NCI-H187 (cell line): ENCODE data around the gene OXER1.
"Not testable (repeated sequence)": the region's sequence is repeated elsewhere in the genome, so short reads cannot be mapped to it uniquely, and the experiment has no call there.

Experiments used
- DNase-seq, 2 experiments: peaks; one replicate each; lab custom pipeline; 2025; lab: John Stamatoyannopoulos, UW

Gene OXER1

DNA sequence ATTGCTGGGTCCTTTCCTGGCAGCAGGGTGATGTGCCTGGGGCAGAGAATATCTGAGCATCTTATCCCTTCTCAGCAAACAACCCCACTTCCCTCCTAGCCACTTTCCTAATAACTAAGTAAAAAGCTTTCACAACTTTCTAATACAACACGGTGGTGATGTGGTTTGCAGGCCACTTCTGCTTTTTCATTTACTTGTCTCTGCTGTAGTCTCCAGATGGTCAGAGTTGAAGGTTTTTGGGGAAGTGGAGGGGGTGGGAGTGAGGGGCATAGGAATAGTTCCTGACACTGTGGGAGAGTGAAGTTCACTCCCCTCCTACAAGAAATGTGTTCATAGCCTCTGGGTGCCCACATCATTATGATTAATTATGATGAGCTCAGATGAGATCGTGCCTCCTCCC, 11.6 kb downstream of the OXER1 start:
- DNase-seq, result no peak

DNA sequence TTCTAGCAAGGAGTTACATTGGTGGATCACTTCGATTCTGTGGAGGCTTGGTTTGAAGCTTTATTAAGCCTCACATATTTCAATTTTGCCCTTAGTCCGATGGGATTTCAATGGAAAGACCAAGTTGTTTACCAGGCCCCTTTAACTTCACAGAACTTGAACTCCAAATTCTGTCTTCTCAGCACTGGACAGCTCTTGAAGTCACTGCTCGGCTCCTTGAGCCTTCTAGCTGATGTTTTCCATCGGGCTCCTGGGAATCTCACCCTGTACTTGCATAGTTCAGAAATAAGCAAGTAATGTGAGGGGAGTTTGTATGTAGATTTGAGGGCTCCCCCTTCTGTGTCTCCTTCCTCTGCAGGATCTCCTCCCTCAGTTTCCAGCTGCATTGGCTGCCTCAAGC, 15.1 kb downstream of the OXER1 start:
- no peak for DNase-seq

DNA sequence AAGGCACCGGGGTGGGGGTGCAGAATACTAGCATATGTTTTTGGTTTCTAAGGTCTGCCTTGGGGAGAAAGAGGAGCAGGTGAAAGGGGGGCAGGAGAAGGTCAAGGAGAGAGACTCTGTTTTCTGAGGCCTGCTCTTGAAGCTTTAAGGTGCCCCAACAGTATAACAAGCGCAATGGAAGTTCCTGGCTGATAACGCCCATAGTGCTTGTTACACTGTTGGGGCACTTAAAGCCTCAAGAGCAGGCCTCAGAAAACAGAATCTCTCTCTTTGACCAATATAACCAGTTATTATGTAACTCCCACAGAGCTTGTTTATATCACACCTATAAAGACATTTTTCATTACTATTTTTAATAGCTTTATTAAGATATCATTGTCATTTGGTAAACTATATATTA, 16.5 kb downstream of the OXER1 start:
- no peak for DNase-seq

- no peak for DNase-seq
These were observed 19.3 kb downstream of the OXER1 start for GRCh38 chr2:42744545-42745082.

GRCh38 chr2:42743659-42743990, 20.3 kb downstream of the OXER1 start:
- DNase-seq, result no peak

DNA sequence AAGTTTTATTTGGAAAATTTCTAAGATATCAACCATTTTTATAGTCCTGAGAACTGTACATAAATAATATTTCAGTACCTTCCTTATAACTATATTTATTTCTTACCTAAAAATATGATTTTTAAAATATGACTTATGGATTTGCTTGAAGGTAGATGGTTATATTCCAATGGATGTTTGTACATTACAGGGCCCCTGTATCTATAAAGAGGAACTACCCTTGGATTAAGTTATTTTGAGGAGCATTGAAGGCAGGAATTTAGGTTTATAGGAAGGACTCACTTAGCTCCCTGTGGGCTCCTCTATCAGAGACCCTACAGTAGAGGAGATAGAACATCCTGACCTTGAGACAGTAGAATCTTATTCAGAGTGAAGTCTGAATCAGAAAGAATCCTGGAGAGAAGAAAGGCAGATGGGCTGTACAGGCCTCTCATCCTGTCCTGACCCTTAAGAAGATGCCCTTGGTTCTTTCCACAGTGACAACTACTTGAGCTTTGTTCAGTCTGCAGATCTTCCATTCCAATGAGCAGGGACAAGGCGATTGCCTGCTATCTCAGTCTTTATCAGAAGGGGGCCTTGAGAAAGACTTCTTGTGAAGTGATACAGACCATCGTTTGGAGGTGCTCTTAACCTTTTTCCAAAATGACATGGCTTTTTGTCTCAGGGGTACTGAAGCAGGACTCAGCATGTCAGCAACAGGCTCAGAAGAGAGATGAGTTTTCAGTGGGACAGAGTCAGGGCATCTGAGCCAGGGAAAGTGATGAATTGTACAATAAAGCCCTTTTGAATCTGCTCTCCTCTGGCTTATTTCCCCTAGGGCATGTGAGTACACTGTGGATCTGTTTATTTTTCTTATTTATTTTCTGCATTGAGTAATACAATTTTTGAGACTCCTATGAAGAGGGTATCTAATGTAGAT, 20.9 kb downstream of the OXER1 start:
- DNase-seq, result no peak

- no peak for DNase-seq
These were observed 22.8 kb downstream of the OXER1 start for GRCh38 chr2:42741140-42741539.

DNA sequence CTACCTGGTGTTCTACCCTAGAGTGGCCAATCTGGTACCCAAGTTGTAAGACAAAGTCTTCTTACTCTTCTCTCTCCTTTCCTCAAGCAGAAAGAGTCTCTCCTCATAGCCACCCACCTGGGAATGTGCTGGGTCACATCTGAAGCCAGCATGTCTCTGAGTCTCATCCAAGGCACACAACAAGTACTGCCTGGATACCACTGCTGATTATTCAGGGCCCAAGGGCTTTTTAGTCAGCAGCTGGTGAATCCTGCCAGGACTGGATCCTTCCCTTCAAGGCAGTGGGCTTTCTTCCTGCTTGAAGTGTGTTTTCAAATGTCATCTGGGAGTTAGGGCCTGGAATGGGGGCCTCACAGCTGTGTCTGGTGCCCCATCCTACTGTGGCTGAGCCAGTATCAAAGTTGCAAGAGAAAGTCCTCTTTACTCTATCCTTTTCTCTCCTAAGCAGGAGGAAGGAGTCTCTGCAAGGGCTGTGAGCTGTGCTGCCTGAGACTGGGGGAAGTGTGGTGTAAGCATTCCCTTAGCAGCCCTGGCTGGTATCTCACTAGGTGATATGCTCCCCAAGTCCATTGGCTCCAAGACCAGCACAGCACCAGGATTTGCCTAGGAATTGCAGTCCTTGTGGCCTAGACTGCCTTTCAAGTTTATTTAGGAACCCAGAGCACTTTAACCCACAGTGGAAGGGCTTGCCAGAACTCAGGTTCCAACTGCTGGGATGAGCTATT, 27.2 kb downstream of the OXER1 start:
- DNase-seq, result no peak

GRCh38 chr2:42733852-42734251, 30.1 kb downstream of the OXER1 start:
- no peak for DNase-seq

DNA sequence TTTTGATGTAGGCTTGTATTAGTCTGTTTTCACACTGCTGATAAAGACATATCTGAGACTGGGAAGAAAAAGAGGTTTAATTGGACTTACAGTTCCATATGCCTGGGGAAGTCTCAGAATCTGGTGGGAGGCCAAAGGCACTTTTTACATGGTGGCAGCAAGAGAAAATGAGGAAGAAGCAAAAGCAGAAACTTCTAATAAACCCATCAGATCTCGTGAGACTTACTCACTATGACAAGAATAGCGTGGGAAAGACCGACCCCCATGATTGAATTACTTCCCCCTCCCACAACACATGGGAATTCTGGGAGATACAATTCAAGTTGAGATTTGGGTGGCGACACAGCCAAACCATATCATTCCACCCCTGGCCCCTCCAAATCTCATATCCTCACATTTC, 32.6 kb downstream of the OXER1 start:
- not testable (repeated sequence) for DNase-seq

GRCh38 chr2:42726680-42727079, 37.3 kb downstream of the OXER1 start:
- DNase-seq, result no peak

DNA sequence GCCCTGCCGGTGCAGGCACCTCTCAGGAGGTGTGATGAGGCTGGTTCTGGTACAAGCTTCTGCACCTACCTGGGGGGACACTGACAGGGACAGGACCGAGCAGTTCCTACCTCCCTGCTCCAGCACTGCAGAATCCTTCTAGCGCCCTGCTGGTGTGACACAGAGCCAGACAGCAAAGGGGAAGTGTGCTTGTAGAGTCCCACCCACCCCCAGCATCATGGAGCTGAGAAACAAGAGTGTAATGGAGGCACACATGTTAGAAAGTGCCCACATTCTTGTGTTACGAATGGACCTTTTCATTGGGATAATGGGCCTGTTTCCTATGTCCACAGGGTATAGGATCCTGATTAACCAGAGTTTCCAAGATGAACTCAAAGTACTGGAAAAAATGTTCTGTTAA, 38.3 kb downstream of the OXER1 start:
- DNase-seq, result no peak

- no peak for DNase-seq
These were observed 39.0 kb downstream of the OXER1 start for GRCh38 chr2:42724886-42725285.

GRCh38 chr2:42723465-42723864, 40.5 kb downstream of the OXER1 start:
- DNase-seq, result no peak

GRCh38 chr2:42722320-42723190, 41.4 kb downstream of the OXER1 start:
- DNase-seq, result peak in 1 of 2 experiments; percentile 8

DNA sequence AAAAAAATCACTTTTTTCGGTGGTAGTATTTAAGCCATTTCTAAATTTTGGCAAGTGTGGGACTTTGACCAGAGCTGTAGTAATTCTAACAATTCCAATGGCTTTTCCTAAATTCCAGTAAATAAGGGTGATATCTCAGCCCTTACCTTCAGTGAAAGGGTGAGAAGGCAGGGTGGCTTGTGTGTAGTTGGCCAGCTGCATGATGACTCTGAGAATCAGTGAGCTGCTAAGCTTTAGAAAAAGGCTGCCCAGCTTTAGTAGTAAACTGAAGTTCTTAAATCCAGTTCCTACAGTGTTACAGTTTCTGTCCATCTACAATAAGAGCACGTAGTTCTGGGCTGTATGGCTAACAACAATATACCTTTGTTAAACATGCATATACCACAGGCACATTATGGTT, 42.0 kb downstream of the OXER1 start:
- no peak for DNase-seq

- no peak for DNase-seq
These were observed 49.2 kb downstream of the OXER1 start for GRCh38 chr2:42714686-42715085.

DNA sequence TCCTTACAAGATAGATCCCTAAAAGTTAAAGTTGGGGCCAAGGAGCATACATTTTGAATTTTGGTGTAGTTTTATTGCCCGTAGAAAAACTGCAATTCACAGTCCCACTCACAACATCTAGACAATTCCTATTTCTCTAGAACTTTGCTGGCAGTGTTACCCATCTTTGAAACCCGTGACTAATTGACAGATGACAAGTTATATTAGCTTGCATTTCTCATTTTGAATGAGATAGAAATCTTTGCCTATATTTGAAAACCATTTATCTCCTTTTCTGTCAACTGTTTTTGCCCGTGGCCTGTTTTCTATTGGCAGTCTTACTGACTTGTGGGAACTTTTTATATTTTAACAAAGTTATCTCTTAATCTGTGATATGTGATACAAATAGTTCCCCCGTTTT, 50.0 kb downstream of the OXER1 start:
- no peak for DNase-seq

GRCh38 chr2:42712934-42713333, 51.0 kb downstream of the OXER1 start:
- DNase-seq, result no peak
